Measurements from ENCODE around the gene OVCA2.
"Not testable (repeated sequence)": the region's sequence is repeated elsewhere in the genome, so short reads cannot be mapped to it uniquely, and the experiment has no call there.

OVCA2 gene

DNA sequence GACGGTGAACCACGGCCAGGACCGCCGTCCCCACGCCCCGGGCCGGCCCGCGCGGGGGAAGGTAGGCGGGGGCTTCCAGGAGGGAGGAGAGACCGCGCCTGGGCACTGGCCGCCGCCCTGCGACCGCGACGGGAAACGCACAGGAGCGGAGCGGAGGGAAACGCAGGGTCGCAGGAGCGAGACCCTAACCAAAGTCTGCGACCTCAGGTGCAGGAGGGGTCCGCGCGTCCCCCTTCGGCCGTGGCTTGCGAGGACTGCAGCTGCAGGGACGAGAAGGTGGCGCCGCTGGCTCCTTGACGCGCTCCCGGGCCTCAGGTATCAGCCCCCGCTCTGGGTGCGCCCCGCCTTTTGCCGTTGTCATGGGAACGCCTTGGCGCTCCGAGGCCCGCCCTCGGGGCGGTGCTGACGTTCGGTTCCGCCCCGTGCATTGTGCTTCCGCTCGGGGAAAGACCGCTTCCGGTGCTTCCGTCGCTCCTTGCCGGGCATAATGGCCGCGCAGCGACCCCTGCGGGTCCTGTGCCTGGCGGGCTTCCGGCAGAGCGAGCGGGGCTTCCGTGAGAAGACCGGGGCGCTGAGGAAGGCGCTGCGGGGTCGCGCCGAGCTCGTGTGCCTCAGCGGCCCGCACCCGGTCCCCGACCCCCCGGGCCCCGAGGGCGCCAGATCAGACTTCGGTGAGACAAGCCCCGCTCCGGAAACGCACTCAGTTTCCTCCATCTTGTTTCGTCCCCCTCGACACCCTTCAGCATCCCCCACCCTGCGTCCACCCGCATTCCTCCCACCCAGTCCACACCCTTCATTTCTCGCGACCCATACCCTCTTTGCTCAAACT, at the start of gene OVCA2:
Gene OVCA2, plus strand, starts transcription at position 462 of the 829 bp plus-strand sequence. Its CDS starts 26 bp downstream, at position 488.
- DNase-seq = peak; percentile 95

DNA sequence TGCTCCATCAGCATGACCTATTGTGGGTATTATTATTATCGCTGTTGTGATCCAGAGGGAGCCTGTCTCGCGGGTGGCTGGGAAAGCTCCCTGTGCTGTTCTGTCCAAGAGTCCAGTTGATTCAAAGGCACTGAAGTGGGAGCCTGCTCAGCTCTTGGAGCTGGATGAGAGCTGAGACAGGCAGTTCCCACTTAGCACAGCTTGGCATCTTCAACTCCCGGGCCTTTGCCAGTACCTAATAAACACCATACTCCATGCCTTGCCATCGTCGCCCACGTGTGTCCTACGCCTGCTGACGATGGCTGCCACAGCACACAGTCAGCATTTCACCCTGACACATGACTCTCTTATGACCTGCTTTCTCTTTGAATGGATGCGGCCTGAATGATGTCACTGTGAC, 49.3 kb upstream of the OVCA2 start:
- DNase-seq = no peak

DNA sequence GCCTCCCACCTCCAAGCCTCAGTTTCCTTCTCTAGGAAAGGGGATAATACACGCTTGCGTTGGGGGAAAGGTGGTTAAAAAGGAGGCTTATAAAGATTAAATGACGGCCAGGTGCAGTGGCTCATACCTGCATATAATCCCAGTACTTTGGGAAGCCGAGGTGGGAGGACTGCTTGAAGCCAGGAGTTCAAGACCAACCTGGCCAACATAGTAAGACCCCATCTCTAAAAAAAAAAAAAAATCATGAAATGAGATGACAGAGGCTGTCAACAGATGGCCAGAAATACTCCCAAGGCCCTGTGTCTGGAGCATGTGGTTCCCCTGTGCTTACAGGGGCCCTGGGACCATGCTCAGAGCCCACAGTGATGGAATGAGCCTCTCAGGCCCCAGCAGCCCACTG, 47.1 kb upstream of the OVCA2 start:
- DNase-seq = no peak

DNA sequence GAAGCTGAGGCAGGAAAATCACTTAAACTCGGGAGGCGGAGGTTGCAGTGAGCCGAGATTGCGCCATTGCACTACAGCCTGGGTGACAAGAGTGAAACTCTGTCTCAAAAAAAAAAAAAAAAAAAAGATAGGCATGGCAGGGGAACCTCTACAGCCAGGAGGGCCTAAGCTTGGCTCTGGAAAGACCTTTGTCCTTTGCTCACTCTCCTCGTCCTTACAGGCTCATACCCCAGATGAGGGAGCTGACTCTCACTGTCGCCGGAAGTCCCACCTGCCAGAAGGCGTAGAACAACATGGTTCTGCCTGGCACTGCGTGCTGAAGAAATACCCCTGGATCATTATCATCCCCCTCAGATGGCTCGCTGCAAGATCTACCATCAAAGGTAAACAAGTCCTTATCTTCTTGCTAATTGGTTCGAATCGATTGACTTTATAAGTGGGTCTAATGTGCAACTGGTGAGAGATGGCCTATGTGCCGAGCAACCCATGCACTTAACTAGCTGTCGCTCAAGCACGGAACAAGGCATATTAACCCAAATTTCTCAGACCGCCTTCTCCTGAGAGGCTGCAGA, 46.4 kb upstream of the OVCA2 start:
- DNase-seq = no peak

DNA sequence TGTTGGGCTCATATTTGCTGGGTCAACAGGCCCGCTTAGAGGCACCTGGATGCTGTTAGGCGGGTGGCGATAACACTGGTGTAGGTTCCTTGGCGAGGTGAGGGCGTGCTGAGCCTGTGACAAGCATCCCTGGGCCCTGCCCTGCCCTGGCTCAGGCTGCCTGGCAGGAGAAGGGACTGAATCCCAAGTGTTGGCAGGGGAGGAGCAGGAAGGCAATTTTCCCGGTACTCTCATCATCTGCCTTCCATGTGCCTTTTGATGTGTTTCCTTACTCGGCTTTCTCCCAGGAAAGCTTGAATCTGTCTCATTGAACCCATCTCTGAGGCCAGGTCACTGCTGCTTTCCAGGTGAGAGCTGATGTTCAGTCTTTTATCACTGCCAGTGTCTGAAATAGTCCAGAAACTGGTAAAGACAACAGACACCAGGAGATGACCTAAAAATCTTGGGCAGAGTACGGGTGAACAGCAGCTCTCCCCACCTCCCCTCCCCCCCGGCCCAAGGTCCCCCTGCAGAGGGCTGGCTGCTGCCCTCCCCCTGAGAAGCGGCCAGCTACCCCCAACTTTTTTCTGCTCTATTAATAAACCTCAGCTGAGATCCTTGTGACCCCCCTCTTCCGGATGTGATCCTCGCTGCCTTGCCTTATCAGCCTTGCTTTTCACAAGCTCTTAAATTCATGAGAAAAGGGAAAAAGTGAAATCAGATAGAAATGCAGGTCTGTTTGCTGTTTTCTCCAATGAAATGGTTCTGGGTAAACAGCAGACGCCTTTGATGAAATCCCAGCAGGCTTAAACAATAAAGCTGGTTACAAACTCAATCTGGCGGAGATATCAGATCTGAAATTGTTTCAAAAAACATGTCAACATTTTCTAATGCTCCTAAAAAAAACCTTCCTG, 45.7 kb upstream of the OVCA2 start:
- no peak for DNase-seq

DNA sequence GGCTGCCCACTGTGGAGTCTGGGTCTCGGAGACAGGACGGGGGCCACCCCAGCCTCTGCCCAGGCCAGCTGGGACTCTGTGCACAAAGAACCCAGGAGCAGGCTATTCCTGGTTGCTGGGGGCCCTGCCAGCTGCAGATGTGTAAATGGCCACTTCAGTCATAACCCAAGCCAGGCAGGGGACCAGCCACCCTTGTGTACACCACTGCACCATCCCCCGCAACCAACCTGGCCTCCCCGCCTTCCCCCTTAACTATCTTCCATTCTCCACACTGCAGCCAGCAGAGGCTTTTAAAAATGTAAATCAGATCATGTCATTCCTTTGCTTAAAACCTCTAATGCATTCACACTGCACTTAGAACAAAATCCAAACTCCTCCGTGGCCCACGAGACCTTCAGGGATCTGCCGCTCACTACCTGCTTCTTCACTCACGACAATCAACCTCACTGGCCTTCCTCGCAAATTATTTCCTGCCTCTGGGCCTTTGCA, 45.0 kb upstream of the OVCA2 start:
- no peak for DNase-seq

DNA sequence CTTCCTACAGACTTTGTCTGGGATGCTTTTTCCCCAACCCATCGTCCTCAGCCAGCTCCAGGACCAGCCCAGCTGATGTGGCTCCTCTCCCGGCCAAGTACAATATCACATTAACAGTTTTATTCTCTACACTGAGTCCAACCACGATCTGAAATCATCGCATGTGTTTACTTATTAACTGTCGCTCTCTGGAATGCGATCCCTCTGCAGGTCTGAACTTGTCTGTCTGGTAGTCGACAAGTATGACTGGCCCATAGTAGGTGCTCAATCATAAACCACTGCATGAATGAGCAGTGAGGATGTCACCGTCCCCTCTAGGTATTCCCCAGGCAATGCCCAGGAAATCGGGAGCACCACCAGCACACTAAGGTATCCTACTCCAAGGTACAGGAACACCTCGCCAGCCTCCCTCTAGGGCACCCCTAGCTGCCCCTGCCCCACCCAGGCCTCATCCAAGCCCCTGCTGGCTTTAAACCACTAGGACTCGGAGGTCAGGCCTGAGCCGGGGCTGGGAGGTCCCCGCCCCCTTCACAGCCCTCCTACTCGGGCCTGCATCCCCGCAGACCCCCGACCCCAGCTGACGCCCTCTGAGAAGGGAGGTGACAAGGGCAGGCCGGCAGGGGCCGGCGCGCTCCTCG, 44.4 kb upstream of the OVCA2 start:
- DNase-seq = no peak

DNA sequence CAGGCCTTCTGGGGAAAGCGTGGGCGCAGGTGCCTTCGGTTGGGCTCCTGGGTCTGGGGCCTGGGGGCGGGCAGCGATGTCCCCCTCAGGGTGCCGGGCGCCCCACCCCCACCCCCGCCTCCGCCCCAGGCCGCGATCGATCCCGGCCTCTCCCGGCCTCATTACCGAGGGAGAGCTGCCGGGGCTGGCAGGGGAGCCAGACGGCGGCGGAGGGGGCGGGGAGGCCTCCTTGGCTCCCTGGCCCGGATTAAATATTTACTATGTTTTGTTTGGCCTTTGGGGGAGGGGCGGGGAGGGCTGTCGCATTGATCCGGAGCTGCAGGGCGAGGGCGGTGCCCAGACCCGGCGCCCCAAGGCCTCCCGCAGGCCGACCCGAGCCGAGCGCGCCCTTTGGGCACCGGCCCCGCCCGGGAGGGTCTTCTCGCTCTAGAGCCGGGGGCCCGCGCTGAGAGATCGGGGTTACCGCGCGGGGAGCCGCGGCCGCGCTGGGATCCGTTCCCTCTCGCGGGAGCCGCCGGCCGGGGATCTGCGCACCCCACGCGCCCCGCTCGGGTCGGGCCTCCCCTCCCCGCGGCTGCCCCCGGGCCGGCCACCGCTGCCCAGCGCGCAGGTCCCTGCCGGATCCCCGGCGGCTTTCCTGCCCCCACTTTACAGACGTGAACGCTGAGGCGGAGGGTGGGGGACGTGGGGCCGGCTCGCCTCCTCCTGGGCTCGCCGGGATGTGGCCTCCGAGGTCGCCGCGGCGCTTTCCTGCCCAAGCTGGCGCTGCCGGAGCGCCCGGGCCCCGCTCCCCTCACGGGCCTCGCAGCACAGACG, 43.7 kb upstream of the OVCA2 start:
- no peak for DNase-seq

DNA sequence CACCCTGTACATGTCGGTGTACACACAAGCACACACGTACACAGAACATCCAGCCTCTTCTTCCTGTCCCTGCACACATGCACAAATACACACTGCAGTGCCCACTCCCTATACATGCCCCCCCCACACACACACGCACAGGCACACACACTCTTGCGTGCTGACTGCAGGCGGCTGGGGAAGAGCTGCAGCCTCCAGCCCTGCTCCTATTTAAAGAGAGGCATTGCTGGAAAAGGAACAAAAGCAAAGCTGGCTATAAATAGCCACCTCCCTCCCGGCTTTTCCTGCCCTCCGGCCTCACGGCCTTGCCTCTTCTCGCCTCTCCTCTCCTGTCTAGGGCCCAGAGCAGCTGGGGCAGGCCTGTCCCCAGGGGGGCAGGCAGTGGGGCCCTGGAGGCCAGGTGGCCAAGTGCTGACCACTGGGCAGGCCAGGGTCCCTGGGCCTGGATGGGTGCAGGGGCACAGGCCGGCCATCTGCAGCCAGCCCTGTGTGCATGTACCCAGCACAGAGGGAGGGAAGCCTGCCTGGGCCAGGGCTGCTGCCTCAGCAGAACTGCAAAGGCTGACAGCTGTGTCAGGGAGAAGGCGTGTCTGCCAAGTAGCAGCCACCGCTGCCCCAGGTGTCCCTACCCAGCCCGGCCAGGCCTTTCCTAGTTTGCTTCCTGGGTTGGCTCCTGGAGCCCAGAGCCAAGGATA, 42.1 kb upstream of the OVCA2 start:
- no peak for DNase-seq

DNA sequence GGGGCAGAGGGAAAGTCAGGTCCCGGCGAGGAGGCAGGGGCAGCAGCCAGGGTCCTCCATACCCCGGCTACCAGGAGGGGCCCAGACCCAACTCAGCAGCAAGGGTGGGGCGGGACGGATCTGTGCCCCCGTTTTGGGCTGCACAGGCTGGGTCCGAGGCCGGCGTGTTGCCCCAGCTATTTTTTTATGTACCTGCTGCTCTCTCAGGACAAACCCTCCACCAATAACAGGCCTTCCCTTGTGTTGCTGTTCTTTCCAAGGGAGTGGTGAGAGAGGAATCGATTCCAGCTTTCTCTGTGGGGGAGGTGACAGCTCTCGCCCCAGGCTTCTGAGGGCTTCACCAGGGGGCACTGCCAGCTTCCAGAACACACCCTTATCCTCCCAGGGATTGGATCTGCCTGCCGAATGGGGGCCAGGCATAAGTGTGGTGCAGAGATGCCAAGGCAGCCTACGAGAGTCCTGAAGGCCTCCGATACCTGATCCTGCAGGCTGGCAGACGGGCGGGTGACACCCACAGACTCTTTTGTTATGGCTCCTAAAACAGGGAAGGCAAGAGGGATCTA, 39.0 kb upstream of the OVCA2 start:
- DNase-seq = no peak

DNA sequence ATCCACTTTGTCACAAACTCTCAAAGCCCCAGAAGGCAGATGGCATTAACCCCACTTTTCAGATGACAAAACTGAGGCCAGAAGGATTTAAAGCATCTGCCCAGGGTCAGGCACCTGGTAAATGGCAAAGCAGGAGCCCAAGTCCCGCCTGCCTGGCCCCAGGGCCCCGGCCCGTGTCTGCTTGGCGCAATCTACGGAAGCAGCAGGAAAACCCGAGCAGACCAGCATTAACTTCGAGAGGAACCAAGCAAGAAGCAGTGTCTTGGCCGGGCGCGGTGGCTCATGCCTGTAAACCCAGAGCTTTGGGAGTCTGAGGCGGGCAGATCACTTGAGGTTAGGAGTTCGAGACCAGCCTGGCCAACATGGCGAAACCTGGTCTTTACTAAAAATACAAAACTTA, 38.3 kb upstream of the OVCA2 start:
- DNase-seq = no peak

DNA sequence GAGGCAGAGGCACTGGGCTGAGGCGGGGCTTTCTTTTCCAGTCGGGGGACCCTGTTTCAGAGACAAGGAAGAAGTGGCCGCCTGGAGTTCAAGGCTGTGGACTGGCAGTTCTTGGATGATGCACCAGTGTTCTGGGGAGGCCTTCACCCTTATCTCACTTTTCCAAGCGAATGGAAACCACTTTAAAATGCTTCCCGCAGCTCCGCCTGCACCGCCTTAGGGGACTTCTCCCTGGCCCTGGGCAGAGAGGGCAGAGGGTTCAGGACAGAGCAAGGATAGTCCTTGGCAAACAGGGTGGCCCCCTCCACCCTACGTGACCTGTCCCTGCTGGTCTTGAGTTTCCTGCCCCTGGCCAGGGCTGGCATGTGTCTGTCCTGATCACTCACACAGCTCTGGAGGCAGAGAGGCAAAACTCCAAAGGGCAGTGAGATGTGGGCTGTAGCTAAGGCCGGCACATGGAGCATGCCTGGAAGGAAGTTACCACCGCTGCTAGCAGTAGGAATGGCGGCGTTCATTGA, 37.3 kb upstream of the OVCA2 start:
- DNase-seq = no peak

DNA sequence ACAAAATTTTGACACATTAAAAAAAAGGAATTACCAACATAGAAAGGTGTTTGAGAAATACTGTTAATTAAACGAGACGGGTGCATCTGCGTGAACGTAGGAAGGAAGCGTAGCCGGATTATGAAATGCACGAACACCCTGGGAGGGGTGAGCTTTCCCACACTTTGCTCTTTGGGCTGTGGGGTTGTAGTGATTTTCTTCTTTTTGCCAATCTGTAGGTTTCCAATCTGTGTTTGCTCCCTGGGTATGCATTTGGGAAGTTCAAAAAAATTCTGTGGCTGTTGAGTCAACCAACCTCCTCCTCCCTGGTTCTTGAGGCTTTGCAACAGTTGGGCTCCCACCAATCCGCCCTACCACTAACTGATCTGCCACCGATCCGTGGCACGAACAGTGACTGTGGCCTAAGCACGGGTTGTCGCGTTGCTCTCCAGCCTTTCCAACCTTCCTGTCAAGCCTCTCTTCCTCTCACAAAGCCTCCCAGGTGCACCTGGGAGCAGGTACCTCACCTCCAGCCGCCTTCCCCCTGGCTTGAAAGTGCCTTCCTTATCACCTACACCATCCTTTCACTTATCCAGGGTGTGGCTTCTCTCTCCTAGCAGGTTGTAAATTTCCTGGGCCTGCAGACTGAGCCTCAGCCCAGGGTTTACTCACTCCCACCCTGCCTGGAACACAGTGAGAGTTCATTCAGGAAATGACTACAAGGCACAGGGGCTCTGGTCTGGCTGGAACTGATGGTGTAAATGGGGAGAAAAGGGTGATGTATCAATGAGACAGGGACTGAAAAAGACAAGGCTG, 33.3 kb upstream of the OVCA2 start:
- no peak for DNase-seq

DNA sequence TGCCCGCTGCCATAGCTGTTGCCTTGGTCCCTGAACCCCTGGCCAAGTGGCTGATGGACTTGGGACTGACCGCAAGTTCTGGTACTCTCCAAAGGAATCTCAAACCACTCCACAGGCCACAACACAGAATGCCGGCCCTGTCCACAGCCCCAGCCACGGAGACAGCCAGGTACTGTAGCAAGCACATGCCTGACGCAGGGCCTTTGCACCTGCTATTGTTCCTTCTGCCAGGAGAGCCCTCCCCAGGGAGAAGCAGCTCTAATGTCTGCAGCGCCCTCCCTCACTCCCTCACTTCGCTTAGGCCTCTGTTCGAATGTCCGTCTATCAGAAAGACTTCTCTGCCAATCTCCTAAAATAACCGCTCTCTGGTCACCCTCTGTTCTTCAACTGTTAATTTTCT, 32.1 kb upstream of the OVCA2 start:
- DNase-seq = no peak

DNA sequence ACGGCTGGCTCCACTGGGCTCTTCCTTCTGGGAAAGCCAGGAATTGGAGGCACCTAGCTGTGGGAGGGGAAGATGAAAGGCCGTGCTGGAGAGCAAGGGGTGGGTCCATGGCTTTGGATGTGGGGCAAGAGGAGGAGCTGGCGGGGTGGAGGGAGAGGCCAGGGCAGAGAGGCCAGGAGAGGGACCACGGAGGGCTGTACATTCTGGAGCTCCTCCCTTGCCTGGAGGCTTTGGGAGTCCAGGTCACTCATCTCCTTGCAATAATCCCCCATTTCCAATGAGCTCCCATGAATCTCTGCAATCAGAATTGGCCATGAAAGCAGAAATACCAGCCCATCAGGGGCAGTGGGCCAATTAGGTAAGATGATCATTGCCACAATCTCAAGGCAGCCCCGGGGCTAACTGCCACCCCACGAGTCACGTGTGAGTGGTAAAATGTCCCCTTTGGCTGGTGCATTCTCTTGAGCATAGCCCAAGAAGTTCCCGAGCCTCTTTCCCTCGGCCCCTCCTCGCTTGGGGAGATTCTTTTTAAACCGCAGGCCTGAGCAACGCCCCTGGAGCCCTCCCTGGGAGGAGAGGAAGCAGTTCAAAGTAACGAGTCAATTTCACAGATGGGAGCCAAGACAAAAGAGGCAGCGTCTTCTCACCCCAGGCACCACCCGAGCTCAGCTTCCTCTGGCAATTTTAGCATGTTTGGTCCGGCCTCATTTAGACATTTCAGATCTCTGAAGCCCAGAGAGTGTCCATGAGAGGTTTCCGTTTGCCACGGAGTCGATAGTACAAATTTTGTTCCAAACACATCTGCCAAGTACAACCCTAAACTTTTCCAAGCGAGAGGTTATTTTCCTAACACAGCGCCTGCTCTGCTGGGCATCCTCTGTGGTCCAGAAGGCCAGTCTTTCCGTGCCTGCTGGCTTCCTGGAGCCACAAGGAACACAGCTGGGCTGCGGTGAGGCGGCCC, 30.1 kb upstream of the OVCA2 start:
- DNase-seq = peak; percentile 38

DNA sequence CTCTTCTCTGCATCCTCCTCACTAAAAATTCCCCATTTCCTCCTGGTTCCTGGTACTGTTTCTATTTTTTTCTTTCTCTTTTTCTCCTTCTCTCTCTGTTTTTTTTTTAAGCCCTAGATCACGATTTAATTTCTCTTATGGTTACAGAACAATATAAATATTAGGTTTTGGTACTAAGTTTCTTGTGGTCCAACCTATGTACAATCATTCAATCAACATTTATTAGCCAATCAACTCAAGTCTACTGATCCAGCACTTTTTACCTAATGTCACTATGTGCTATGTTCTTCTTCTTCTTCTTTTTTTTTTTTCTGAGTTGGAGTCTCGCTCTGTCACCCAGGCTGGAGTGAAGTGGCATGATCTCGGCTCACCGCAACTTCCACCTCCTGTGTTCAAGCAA, 29.3 kb upstream of the OVCA2 start:
- DNase-seq = no peak

DNA sequence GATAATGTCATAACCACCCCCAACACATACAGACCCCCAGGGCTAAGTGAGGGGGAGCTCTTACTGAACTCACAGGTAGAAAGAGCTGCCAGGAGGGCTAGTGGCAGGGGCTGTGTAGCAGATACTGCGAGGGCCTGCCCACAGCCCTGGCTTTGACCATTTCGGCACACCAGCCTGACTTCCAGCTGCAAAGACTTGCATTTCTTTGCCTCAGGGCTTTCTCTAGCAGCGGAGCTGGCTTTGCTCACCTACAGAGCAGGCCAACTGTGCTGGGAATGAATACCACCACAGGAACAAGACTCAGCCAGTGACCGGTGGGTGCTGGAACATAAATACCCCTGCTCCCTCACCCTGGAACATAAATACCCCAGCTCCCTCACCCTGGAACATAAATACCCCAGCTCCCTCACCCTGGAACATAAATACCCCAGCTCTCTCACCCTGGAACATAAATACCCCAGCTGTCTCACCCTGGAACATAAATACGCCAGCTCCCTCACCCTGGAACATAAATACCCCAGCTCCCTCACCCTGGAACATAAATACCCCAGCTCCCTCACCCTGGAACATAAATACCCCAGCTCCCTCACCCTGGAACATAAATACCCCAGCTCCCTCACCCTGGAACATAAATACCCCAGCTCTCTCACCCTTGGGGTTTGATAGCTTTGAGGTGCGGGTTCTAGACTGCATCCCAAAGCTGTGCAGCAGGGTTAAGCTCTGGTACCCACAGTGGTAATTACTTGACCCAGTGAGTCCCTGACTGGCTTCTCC, 28.4 kb upstream of the OVCA2 start:
- not testable (repeated sequence) for DNase-seq

DNA sequence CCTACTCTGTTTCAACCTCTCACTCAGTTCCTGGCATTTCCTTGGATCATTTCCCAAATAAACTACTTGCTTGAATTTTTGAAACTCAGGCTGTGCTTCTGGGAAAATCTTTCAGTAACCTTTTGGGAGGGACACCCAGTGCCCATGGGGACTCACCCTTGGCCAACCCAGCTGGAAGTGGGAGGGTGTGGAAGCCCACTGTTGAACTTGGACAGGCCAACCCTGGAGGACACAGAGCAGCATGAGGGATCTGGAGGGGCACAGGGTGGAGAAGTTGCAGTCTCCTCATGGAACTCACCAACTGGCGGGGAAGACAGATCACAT, 27.9 kb upstream of the OVCA2 start:
- no peak for DNase-seq

Data from OCI-M1 (cell line).